GM21576 (cell line): ENCODE results near the gene LMAN1L.

Experiments
- ATAC-seq: cut with Tn5 transposase; IDR thresholded peaks from one replicate; pipeline ENCODE4 v1.9.1; 2021; ENCODE audit warnings: mild to moderate bottlenecking, moderate library complexity; ENCODE audit not compliant: unreplicated experiment

The LMAN1L gene

GRCh38 chr15:74854453-74855022 is 41.9 kb downstream of the LMAN1L start:
- ATAC-seq: no peak

DNA sequence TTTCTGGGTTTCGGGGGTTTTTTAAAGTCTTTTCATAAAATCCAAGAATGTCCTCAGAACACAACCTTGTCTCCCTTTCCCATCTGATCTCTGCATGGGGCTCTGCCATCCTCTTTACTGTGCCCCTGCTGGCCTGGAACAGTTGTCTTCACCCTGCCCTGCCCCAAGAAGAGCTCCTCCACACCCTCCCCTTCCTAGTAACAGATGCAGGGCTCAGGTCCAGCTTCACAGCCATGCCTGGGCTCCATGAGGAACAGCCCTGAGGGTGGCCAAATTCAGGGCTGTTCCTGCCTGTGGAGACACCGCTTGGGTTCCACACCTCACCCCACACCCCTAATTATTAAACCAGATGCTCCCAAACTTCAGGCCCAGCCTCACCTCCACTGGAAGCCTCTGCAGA is 43.2 kb downstream of the LMAN1L start:
- ATAC-seq: no peak

- ATAC-seq: no peak
These were observed 43.9 kb downstream of the LMAN1L start for GRCh38 chr15:74856537-74856936.

- ATAC-seq: peak; percentile 75
These were observed 44.5 kb downstream of the LMAN1L start for GRCh38 chr15:74857082-74857655.

DNA sequence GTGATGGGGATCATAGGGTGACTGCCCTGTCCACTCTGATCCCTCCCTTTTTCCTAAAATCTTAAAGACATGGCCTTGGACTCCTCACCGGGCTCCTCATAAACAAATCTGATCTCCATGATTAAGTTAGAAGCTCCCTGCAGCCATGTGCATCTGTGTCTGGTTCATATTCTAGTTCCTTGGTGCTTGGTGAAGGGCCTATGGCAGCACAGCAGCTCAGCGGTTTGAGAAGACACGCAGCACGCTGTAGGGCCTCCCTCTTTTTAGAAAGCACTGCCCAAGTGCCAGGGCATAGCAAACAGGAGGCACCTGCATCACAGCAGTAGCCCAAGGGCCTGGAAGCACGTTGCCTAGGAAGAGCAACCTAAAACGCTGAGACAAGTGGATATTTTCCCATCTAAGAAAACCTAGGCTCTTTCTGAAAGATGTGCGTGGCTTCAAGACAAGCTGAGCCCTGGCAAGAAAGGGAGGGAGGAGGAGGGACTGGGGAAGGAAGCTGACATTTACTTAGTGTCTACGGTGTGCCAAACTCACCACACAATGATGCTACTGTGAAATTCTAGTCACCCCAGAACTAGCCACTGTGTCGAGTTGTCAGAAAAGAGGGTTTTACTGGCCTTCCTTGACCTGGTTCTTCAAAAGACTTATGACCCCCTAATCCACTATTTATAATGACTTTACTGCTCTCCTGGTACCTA is 45.2 kb downstream of the LMAN1L start:
- ATAC-seq: peak; percentile 23

GRCh38 chr15:74858369-74858740 is 45.7 kb downstream of the LMAN1L start:
- no peak for ATAC-seq

DNA sequence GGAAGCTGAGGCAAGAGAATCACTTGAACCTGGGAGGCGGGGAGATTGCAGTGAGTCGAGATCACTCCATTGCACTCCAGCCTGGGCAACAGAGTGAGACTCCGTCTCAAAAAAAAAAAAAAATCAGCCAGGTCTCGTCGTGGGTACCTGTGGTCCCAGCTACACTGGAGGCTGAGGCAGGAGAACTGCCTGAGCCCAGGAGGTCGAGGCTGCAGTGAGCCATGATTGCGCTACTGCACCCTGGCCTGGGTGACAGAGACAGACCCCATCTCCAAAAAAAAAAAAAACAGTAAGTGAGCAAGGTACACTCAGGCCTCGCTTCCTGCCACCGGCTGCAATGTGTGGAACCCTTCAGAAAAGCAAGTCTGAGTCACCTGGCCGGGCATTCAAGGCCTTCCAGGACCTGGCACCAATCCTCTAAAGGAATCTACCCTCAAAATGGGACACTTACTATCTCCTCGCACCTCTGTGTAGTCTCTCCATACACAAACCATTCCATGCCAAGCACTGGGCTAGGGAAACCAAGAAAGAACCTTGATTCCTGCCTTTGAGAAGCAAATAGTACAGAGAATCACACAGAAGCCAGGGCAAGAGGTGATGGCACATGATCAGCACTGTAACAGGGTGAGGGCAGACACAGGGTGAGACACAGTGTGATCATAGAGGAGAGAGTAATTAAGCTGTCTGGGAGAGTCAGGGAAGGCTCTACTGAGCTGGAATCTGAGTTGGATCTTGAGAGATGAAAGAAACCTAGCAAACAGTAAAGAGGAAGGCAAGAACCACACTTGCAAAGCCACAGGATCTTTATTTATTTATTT is 50.8 kb downstream of the LMAN1L start:
- no peak for ATAC-seq

- no peak for ATAC-seq
These were observed 51.7 kb downstream of the LMAN1L start for GRCh38 chr15:74864296-74864695.

GRCh38 chr15:74865316-74865715 is 52.7 kb downstream of the LMAN1L start:
- no peak for ATAC-seq

DNA sequence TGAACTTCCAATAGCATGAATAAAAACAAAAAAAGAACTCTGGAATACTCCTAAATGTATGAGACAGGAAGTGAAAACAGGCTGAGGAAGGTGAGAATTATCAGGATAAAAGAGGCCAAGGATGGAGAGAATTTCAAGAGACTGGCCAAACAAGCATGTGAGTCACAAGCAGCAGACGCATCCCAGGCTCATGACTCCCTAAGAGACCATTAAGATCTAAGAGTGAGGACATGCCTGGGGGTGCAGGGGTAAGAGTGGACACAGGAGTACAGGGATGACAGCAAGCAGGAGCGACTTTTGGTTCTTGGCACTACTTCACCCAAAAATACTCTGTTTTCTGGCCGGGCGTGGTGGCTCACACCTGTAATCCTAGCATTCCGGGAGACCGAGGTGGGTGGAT is 53.5 kb downstream of the LMAN1L start:
- no peak for ATAC-seq

GRCh38 chr15:74867466-74868038 is 54.9 kb downstream of the LMAN1L start:
- ATAC-seq: no peak

DNA sequence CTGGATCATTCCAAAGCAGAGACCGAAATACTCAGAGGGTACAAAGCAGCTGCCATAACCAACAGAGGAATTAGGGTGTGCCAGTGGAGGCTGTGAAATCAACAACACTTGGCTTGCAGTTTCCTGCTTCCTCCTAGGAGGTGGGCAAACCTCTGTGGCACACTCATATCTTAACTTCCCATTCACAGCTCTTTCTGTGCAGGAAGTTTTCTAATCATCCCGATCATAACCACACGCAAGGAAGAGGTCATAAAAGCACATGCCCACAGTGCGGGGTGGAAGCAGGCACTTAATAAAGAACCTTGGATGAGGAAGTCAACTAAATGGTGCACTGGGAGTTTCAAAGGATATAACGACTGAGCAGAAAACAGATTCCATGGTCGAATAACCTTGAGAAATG is 55.4 kb downstream of the LMAN1L start:
- no peak for ATAC-seq

GRCh38 chr15:74869372-74869725 is 56.7 kb downstream of the LMAN1L start:
- ATAC-seq: no peak

GRCh38 chr15:74869726-74870407 is 57.2 kb downstream of the LMAN1L start:
- peak; percentile 44 for ATAC-seq

DNA sequence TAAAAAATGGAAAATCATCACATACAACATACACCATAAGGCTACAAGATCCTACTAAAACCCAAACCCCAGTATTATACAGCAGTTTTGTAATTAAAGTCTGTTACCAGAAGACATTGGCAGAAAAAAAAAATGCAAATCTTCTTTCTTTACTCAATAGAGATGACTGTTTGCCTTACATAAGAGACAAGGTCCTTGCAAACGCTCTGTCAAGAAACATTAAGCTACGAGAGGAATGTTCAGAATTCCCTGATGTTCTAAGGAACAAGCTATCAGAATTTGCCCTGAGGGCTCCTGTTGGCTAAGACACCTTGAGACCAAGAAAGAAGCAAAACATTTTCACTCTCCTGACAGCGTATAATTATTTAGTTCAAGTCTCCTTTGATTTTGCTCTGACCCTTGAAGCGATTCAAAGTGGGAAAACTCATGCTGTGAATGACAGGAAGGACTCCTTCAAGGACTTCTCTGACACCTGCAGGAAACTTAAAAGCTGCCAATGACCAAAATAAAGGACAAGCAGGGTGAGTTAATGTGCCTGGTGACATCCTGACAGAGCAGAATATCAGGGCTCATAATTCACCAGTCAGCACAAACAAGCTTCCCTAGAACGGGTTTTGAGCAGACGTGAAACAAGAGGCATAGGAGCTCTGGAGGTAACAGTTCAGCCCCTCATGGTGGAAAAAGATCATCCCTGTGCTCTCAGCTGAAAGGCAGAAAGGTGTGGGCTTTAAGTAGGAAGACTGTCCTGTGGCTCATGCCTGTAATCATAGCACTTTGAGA is 58.0 kb downstream of the LMAN1L start:
- ATAC-seq: no peak

- ATAC-seq: no peak
These were observed 60.0 kb downstream of the LMAN1L start for GRCh38 chr15:74872702-74873035.

- peak; percentile 80 for ATAC-seq
These were observed 60.6 kb downstream of the LMAN1L start, which contains the start of gene SCAMP2 for GRCh38 chr15:74873036-74873755. Gene SCAMP2 (minus strand): TSS chr15:74873365. CDS start chr15:74873255, 110 bp downstream.

DNA sequence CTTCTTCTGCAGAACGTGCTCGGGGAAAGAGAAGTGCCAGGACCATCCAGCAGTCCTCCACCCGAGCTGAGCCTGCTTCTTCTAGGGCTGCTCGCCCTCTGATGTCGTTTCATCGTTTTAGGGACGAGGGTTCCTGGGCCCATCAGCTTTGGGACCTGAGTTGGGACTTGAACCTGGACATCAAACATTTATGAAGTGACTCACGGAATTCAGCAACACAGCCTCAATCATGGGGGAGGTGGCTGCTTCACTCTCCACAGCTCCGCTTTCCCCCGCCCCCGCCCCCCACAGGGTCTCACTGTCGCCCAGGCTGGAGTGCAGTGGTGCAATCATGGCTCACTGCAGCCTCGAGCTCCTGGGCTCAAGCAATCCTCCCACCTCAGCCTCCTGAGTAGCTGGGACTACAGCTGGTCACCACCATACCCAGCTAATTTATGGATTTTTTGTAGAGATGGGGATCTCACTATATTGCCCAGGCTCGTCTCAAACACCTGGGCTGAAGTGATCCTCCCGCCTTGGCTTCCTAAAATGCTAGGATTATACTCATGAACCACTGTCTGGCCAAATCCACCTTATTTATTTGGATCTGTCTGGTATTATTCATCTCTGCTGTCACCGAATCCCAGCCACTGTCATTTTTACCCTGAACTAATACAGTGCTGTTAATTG is 61.3 kb downstream of the LMAN1L start:
- ATAC-seq: no peak
